ENCODE measurements around the gene FGF2. TPM values are rescaled to one million over a fixed set of nuclear protein-coding genes. Genes with fewer than 3 reads are reported as not detected.
A peak's percentile ranks its signal among the peaks of the same experiment; 100 is the strongest.

Gene FGF2
- total RNA-seq, 1 experiment from 2014 or later, result 115 TPM

- peak; percentile 70; the same call in 1 of the 2 replicates for TF ChIP-seq ARID4B (CRISPR knock-in tag; IDR thresholded peaks at IDR 0.05; ENCODE audit: borderline replicate concordance)
- no peak for TF ChIP-seq AR (CRISPR knock-in tag; IDR thresholded peaks at IDR 0.05)
- TF ChIP-seq SMAD4 (CRISPR knock-in tag; IDR thresholded peaks at IDR 0.05), result no peak
- no peak for TF ChIP-seq ZNF263 (CRISPR knock-in tag; IDR thresholded peaks at IDR 0.05; ENCODE audit: low read depth)
- TF ChIP-seq CREM (CRISPR knock-in tag; IDR thresholded peaks at IDR 0.05), result peak; percentile 47
- no peak; the same call in 1 of the 2 replicates for TF ChIP-seq ATF1 (CRISPR knock-in tag; IDR thresholded peaks at IDR 0.05)
- TF ChIP-seq ZNF317 (CRISPR knock-in tag; IDR thresholded peaks at IDR 0.05; ENCODE audit: borderline replicate concordance, low read depth), result 0 out of 2 replicates have a peak, but pooled peaks have one; percentile 14
- TF ChIP-seq FOXP1 (CRISPR knock-in tag; IDR thresholded peaks at IDR 0.05; ENCODE audit: borderline replicate concordance), result peak; percentile 79; the same call in 1 of the 2 replicates
- peak; percentile 54; the same call in 1 of the 2 replicates for TF ChIP-seq FOXP4 (CRISPR knock-in tag; IDR thresholded peaks at IDR 0.05)
- no peak for TF ChIP-seq PREB (CRISPR knock-in tag; IDR thresholded peaks at IDR 0.05; ENCODE audit: borderline replicate concordance)
- TF ChIP-seq ZBTB43 (CRISPR knock-in tag; IDR thresholded peaks at IDR 0.05), result peak; percentile 56; the same call in 1 of the 2 replicates
- 0 out of 2 replicates have a peak, but pooled peaks have one; percentile 20 for TF ChIP-seq KAT7 (CRISPR knock-in tag; IDR thresholded peaks at IDR 0.05; ENCODE audit: borderline replicate concordance)
- 0 out of 2 replicates have a peak, but pooled peaks have one; percentile 53 for TF ChIP-seq NR2C2 (CRISPR knock-in tag; IDR thresholded peaks at IDR 0.05)
- TF ChIP-seq TP53 (CRISPR knock-in tag; IDR thresholded peaks at IDR 0.05), result 0 out of 2 replicates have a peak, but pooled peaks have one; percentile 36
These were observed 95.6 kb downstream of the FGF2 start, which contains the start of gene NUDT6 (continued) for GRCh38 chr4:122921971-122922876.
